ENCODE results near the gene CTSS. TPM values are rescaled to one million over a fixed set of nuclear protein-coding genes. Genes with fewer than 3 reads are reported as not detected.
"Not testable (repeated sequence)": the region's sequence is repeated elsewhere in the genome, so short reads cannot be mapped to it uniquely, and the experiment has no call there.

CTSS gene
- total RNA-seq, 4 donors from 2014 or later: 6.7 to 21.7 (median 15.5) TPM

- peaks cover 54% of the 10 kb centered on the region for H3K36me3 ChIP-seq
These were observed 32.9 kb upstream of the CTSS start for GRCh38 chr1:150798525-150798924.

DNA sequence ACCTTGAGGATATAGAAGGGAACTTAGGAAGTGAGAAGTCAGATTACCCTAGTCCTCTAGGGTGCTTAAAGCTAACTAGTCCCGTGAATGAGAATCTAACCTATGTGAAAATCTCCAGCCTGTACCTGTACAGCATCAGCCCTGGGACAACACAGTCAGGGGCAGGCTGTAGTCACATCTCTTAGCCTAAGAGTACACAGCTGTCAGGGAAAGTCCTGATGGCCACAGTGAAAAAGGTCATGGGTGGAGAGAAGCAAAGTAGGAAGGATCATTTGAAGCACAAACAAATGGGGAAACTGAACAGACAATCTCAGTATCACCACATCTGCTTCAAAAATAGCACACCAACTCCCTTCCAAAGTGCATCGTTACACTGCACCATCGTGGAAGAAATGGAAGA is 30.8 kb upstream of the CTSS start:
- WGBS: 76% methylated on average over 3 of the region's 3 CpGs
- TF ChIP-seq POLR2A (IDR thresholded peaks at IDR 0.05) (no peak), POLR2AphosphoS5 (IDR thresholded peaks at IDR 0.05) (no peak), CTCF (IDR thresholded peaks at IDR 0.05) (no peak), EP300 (IDR thresholded peaks at IDR 0.05) (no peak)

More at GRCh38 chr1:150798525-150798924, 32.9 kb upstream of the CTSS start:
- H3K4me1 ChIP-seq: no peaks in the 10 kb centered on the region
- H3K27me3 ChIP-seq: no peaks in the 10 kb centered on the region
- TF ChIP-seq EP300 (IDR thresholded peaks at IDR 0.05) (no peak), POLR2A (IDR thresholded peaks at IDR 0.05) (no peak), POLR2AphosphoS5 (IDR thresholded peaks at IDR 0.05) (no peak), CTCF (IDR thresholded peaks at IDR 0.05) (no peak)
- no peak overlapping the region for H3K27ac ChIP-seq
- no peak overlapping the region for H3K4me3 ChIP-seq
- no peaks in the 10 kb centered on the region for H3K9me3 ChIP-seq
- no peak for DNase-seq (ENCODE audit: low spot score in 2 of 2)
- 81% methylated on average over 4 of the region's 4 CpGs for WGBS

DNA sequence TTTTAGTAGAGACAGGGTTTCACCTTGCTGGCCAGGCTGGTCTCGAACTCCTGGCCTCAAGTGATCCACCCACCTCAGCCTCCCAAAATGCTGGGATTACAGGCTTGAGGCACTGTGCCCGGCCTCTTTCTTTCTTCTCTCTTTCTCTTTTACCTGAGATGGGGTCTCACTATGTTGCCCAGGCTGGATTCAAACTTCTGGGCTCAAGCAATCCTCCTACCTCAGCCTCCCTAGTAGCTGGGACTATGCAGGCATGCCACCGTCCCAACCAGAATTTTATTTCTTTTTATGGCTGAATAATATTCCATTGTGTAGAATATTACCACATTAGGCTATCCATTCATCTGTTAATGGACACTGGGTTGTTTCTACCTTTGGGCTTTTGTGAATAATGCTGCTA is 28.2 kb upstream of the CTSS start:
- not testable (repeated sequence) for H3K27ac ChIP-seq; H3K4me1 ChIP-seq; H3K27me3 ChIP-seq; H3K9me3 ChIP-seq; H3K4me3 ChIP-seq; DNase-seq (ENCODE audit: low spot score in 2 of 2)
- WGBS: 100% methylated on average over 3 of the region's 3 CpGs
- peaks cover 36% of the 10 kb centered on the region for H3K36me3 ChIP-seq

More for the DNA sequence above, 30.8 kb upstream of the CTSS start:
- H3K27me3 ChIP-seq: no peaks in the 10 kb centered on the region
- DNase-seq (ENCODE audit: low spot score in 2 of 2): no peak
- no peaks in the 10 kb centered on the region for H3K9me3 ChIP-seq
- H3K4me3 ChIP-seq: no peak overlapping the region
- peaks cover 47% of the 10 kb centered on the region for H3K36me3 ChIP-seq
- no peaks in the 10 kb centered on the region for H3K4me1 ChIP-seq
- no peak overlapping the region for H3K27ac ChIP-seq

- TF ChIP-seq POLR2A (IDR thresholded peaks at IDR 0.05): no peak
- 69% methylated on average over 1 of the region's 1 CpG for WGBS
- no peaks in the 10 kb centered on the region for H3K4me1 ChIP-seq
- H3K27me3 ChIP-seq: no peaks in the 10 kb centered on the region
- H3K27ac ChIP-seq: no peak overlapping the region
- no peak overlapping the region for H3K4me3 ChIP-seq
- H3K9me3 ChIP-seq: no peaks in the 10 kb centered on the region
- peaks cover 30% of the 10 kb centered on the region for H3K36me3 ChIP-seq
- no peak for DNase-seq (ENCODE audit: low spot score in 2 of 2)
These were observed 27.6 kb upstream of the CTSS start for GRCh38 chr1:150793221-150793620.

GRCh38 chr1:150791585-150791984 is 26.0 kb upstream of the CTSS start:
- Histone ChIP-seq H3K27ac (no peak overlapping the region), H3K4me1 (no peaks in the 10 kb centered on the region), H3K27me3 (no peaks in the 10 kb centered on the region), H3K4me3 (no peak overlapping the region), H3K36me3 (peaks cover 15% of the 10 kb centered on the region), H3K9me3 (no peaks in the 10 kb centered on the region)
- TF ChIP-seq POLR2AphosphoS5 (IDR thresholded peaks at IDR 0.05) (no peak), POLR2A (IDR thresholded peaks at IDR 0.05) (no peak), CTCF (IDR thresholded peaks at IDR 0.05) (no peak), EP300 (IDR thresholded peaks at IDR 0.05) (no peak)
- 88% methylated on average over 4 of the region's 4 CpGs for WGBS
- DNase-seq (ENCODE audit: low spot score in 2 of 2): no peak

DNA sequence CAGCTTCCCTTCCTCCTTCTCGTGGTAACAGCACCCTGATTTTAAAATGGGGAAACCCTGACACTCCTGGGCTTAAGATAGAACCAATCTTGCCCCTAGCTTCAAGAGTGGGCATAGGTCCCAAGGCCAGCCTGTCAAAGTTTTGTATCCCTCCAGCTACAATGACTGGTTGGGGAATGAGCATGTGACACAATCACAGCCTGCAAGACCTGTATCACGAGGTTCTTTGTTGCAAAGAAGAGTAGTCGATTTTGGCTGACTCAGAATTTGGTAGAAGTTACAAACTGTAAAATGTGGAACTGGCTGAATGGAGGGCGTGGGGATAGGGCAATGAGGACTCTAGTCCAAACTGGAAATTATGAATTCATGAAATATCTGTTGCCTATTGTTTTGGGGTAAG is 23.8 kb upstream of the CTSS start:
- DNase-seq (ENCODE audit: low spot score in 2 of 2): no peak
- no peaks in the 10 kb centered on the region for H3K27me3 ChIP-seq
- no peak overlapping the region for H3K27ac ChIP-seq
- WGBS: 26% methylated on average over 4 of the region's 4 CpGs
- no peaks in the 10 kb centered on the region for H3K4me1 ChIP-seq
- no peak overlapping the region for H3K4me3 ChIP-seq
- no peaks in the 10 kb centered on the region for H3K9me3 ChIP-seq
- H3K36me3 ChIP-seq: no peaks in the 10 kb centered on the region
- TF ChIP-seq CTCF (IDR thresholded peaks at IDR 0.05) (no peak), POLR2AphosphoS5 (IDR thresholded peaks at IDR 0.05) (no peak), POLR2A (IDR thresholded peaks at IDR 0.05) (no peak), EP300 (IDR thresholded peaks at IDR 0.05) (no peak)
